Forelimb muscle (tissue), 1 donor: ENCODE results near the gene MED12L. TPM values are rescaled to one million over a fixed set of nuclear protein-coding genes. Genes with fewer than 3 reads are reported as not detected.

ENCODE experiments used
- DNase-seq: peaks from one replicate; pipeline ENCODE4 v3.0.0-alpha.2; 2013; ENCODE audit warnings: low read depth
- polyA plus RNA-seq: library from polyadenylated mRNA; unstranded; fragments of 120-200 nt; gene quantifications from one replicate; pipeline ENCODE4 v1.2.1, GENCODE V29; 2013; ENCODE audit not compliant: insufficient read length

MED12L gene
- polyA plus RNA-seq, 1 donor = 10.0 TPM

DNA sequence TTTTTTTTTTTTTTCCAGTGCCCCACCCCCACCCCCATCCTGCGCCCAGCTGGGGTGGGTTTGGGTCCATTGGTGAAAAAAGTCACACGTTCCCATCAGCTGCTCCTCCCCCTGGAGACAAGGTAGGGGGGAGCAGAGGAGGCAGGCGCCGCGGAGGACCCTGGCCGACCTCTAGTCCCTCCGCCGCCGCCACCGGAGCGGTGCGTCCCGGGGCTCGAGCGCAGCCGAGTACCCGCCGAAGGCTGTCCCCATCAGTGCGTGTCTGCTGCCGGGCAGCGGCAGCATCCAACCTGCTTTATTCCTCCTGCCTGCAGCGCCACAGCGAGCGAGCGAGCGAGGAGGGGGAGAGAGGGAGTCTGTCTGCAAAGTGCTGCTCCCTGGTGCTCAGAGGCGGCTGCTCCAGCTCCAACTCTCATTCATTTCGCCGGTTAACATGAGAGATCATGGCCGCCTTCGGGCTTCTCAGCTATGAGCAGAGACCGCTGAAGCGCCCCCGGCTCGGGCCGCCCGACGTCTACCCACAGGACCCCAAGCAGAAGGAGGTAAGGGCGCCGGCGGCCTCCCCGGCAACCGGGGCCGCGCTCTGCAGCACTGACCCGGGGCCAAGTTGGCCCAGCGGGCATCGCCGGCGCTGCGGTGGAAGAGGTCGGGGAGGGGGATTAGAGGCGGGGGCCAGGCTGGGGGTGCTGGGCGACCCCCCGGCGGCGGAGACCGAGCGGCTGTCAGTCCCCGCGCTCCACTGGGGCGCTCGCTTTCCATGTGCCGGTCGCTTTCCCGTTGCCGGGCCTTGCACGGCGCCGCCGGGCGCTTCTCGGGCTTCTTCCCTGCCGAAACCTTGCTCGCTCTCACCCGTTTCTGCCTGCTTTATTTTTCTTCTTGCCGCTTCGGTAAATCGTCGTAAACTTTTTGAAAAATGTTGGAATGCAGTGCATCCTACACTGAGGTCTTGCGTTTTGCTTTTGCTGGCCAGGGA lies 1.3 kb downstream of the MED12L start:
- peak; percentile 71 for DNase-seq

DNA sequence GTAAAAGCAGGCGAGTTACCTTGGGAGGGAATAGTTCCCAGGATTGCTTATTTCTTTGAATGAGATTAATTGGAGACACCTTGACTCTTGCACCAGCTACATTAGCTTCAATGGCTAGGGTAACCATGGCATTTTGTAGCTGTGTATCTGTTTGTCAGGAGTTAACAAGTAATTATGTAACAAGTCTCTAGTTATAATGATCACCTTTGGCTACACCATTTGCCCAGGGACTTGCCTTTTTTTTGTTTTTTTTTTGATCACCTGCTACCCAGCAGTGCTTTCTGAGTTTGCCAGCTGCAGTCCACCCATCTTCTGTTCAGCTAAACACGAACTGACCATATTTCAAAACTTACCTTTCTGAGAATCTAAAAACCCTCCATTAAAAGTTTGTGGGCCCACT lies 2.2 kb downstream of the MED12L start:
- DNase-seq = no peak

DNA sequence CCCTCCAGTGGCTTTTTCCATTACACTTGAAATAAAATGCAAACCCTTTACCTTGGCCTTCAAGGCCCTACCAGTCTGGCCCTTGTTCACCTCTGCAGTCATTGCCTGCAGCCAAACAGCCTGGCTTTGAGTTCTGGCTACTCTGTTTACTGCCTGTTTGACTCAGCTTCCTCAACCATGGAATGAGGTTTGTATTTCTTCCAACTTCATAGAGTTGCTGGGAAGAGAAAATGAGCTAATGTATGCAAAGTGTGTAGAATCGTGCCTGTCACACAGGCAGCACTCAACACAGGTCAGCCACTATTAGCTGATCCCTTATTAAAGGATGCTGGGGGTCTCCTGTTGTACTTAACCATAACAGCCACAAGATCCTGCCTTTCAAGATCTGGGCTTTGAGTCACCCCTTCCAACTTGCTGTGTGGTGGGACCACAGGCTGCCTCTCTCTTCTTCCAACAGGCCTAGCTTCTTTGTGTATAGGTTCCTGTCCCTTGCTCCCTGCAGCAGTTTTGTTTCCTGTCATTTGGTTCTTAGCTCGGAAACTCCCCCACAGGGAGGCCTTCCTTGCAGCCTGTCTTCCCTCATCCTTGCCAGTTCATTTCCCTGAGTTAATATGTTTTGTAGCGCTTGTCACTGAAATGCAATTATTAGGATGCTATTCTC lies 6.4 kb downstream of the MED12L start:
- no peak for DNase-seq

GRCh38 chr3:151093148-151093547 lies 7.7 kb downstream of the MED12L start:
- no peak for DNase-seq

GRCh38 chr3:151093905-151094304 lies 8.4 kb downstream of the MED12L start:
- DNase-seq = no peak

- DNase-seq = no peak
Measured at GRCh38 chr3:151096716-151097115, 11.3 kb downstream of the MED12L start.

GRCh38 chr3:151100076-151100475 lies 14.6 kb downstream of the MED12L start:
- no peak for DNase-seq

DNA sequence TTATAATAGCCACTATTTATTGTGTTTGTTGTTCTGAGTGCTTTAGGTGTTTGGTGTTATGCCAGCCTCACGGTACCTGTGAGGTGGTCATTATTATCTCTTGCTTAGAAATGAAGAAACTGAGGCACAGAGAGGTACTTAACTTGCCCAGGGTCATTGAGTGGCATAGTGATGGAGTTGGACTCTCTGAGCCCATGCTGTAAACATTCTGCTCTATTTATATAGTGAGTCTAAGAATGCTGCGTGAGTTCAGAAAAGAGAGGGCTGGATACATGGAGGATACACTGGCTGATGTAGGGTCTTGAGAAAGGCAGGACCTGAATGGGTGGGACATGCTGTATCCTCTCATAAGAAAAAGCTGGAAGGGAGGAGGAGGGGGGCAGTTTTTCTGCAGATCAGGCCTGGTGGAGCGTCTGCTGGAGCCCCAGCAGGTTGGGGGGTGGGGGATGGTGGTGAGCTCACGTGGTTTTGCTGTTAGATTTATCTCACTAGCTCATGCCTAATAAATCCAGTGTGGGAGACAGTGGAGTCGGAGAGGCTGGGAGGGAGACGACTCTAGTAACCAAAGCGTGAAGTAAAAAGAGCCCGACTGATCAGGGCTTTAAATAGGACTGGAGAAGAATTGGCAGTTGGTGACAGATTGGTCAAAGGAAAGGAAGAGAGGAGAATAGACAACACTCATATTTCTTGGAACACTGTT lies 16.0 kb downstream of the MED12L start:
- DNase-seq = no peak

DNA sequence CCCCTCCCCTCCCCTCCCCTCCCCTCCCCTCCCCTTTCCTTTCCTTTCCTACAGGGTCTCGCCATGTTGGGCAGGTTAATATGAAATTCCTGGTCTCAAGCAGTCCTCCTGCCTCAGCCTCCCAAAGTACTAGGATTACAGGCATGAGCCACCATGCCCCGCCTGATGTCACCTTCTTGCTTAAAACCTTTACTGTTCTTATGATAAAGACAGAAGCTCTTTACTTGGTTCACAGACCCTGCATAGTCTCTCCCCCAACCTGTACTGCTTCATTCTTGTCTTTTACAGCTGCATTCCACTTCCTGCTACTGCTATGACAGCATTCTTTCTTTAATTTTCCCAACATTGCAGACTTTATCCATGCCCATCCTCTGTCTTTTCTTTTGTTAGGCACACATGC lies 20.8 kb downstream of the MED12L start:
- no peak for DNase-seq

DNA sequence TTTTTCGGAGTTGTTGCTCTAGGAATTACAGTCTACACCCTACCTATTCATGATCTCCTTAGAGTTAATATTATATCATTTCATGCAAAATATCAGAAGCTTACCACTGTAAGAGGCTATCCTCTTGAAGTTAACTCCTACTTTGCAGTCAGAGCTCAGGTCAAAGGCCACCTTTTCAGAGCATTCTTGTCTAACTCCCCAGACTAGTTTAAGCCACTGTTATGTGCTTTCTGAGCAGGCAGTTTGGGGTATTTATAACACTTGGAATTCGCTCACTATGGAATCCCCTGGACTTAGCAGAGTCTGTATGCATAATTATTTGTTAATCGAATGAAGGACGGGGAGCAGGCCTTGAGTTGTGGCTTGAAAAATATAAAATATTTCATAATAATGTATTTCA lies 21.7 kb downstream of the MED12L start:
- DNase-seq = no peak

- no peak for DNase-seq
Measured at GRCh38 chr3:151107701-151108100, 22.2 kb downstream of the MED12L start.

DNA sequence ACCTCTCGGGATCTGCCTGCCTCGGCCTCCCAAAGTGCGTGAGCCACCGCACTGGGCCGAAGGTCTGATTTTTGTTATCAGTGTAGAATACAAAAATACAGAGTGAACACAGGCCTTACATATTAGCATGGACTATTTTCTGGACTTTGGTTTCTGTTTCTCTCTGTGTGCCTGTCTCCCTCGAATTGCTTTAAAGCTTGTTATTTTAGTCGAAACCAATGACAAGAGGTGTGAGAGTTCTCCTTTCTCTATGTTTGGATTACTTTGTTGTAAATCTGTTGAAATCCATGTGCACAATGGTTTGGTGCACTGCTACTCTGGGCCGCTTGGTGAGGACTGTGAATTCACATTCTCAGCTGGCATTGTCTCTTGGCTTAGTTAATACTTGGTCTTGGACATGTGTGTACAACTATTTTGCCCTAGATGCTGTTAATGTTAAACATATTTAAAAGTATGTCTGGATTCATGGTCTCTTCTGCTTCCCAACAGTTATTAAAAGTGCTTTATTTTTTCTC lies 23.9 kb downstream of the MED12L start:
- no peak for DNase-seq

- no peak for DNase-seq
Measured at GRCh38 chr3:151112731-151113130, 27.3 kb downstream of the MED12L start.

GRCh38 chr3:151113343-151113742 lies 27.9 kb downstream of the MED12L start:
- no peak for DNase-seq

DNA sequence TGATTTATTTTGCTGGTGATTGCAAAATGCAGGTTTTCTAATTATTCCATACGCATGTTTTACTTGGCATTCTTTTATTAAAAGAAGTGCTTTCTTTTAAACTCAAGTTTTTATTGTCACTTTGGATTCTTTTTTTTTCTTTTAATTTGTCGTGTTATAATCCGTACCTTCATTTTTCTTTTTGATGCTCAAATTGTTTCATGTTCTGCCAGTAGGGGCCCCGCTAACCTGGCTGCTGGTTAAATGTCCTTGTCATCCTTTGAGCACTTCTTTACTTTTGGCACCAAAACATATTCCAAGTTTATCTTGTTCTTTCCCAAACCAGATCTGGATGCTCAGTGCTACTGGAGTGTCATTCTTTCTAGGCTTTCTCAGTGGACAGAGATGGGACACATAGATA lies 31.6 kb downstream of the MED12L start:
- DNase-seq = no peak

DNA sequence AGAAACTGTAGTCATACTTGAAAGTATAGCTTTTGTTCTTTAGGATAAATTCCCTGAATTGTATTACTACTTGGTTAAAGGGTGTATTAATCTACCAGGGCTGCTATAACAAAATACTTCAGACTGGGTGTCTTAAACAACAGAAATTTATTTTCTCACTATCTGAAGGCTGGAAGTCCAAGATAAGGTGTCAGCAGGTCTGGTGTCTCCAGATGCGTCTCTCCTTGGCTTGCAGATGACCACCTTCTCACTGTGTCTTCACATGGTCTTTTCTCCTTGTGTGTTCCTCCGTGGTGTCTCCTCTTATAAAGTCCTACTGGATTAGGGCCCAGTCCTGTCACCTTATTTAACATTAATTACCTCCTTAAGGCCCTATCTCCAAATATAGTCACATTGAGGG lies 33.7 kb downstream of the MED12L start:
- DNase-seq = no peak

GRCh38 chr3:151120409-151120808 lies 34.9 kb downstream of the MED12L start:
- no peak for DNase-seq

- no peak for DNase-seq
Measured at GRCh38 chr3:151121016-151121415, 35.6 kb downstream of the MED12L start.

DNA sequence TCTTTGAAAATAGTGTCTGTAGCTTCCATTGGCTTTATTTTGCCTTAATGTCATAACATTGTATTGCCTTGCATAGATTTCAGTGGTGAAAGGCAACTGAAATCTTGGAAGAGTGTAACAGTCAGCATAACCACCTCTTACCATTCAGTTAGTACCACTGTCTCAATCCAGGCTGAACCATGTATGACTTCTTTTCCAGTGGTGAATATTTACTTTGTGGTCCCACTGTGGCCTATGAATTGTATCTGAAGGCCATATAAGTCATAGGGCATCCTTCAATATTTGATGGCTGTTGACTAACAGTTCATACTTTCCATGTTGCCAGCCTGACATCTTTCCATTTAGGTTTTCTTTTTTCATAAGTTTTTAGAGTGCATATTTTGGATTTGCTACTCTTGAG lies 38.4 kb downstream of the MED12L start:
- DNase-seq = no peak

DNA sequence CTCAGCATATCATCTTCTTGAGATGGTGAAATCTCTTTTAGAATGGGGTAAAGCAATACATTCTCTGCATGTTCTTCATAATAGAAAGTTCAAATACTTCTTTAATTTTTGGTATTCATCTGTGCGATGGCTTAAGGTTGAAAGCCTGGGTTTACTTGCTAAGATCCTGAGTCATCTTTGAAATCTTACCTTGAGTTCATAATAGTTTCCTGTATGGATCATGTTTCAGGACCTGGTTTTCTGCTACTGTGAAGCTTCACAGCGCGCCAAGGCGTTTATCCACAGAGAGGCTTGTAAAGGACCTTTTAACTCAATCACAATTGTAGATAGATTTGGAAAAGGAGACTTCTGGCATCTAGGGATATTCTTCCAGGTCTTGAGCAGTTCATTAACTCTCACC lies 39.0 kb downstream of the MED12L start:
- no peak for DNase-seq

DNA sequence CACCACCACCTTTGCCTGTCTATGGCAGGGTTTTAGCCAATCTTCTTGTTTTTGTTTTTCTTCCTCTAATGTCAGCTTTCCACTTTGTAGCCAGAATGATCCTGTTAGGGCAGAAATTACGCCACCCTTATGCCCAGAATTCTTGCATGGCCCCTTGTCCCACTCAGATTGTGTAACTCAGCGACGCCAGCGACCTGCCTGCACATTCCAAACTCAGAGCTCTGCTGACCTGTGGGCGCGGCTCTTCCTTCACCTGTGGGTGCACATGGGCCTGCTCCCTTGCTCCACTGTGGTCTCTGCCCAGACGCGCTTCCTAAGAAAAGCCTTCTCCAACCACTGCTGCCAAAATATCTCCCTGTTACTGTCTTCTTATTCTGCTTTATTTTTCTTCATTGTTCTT lies 45.0 kb downstream of the MED12L start:
- no peak for DNase-seq

- no peak for DNase-seq
Measured at GRCh38 chr3:151133175-151133574, 47.7 kb downstream of the MED12L start.
